NCI-H2227 treated with DMSO at 0.1 percent for 48 hours (cell line): ENCODE results near the gene HIVEP3.

ENCODE experiments used
- DNase-seq: peaks from one replicate; lab custom pipeline; 2025; lab: John Stamatoyannopoulos, UW

HIVEP3 gene

GRCh38 chr1:41464885-41465284, 453.8 kb downstream of the HIVEP3 start:
- no peak for DNase-seq

- DNase-seq, result no peak
These were observed 455.2 kb downstream of the HIVEP3 start for GRCh38 chr1:41463516-41463915.

GRCh38 chr1:41462680-41463004, 456.1 kb downstream of the HIVEP3 start:
- DNase-seq, result no peak

GRCh38 chr1:41461790-41462679, 456.7 kb downstream of the HIVEP3 start:
- DNase-seq, result no peak

- DNase-seq, result no peak
These were observed 461.7 kb downstream of the HIVEP3 start for GRCh38 chr1:41456847-41457540.
